Frontal cortex (tissue), 4 donors: ENCODE data around the gene ALMS1. TPM values are rescaled to one million over a fixed set of nuclear protein-coding genes. Genes with fewer than 3 reads are reported as not detected.
A peak's percentile ranks its signal among the peaks of the same experiment; 100 is the strongest.
"Not testable (repeated sequence)": the region's sequence is repeated elsewhere in the genome, so short reads cannot be mapped to it uniquely, and the experiment has no call there.

ENCODE experiments used
- DNase-seq, 2 donors: peaks; one replicate each; pipeline ENCODE4 v3.0.0; 2012; ENCODE audit warnings: low spot score in 2 of 2
- FAIRE-seq: peaks from 2 replicates; lab custom pipeline; 2012; peaks lifted over from hg19 to GRCh38; lab: Jason Lieb, UNC
- total RNA-seq: library from RNA; depleted of rRNA; stranded (reverse); fragments of >200 nt; gene quantifications from one replicate; pipeline ENCODE4 v1.2.3, GENCODE V29; 2014
- donor health status: control.
- donor health status: control.
- donor health status: control.

The ALMS1 gene, protein sequence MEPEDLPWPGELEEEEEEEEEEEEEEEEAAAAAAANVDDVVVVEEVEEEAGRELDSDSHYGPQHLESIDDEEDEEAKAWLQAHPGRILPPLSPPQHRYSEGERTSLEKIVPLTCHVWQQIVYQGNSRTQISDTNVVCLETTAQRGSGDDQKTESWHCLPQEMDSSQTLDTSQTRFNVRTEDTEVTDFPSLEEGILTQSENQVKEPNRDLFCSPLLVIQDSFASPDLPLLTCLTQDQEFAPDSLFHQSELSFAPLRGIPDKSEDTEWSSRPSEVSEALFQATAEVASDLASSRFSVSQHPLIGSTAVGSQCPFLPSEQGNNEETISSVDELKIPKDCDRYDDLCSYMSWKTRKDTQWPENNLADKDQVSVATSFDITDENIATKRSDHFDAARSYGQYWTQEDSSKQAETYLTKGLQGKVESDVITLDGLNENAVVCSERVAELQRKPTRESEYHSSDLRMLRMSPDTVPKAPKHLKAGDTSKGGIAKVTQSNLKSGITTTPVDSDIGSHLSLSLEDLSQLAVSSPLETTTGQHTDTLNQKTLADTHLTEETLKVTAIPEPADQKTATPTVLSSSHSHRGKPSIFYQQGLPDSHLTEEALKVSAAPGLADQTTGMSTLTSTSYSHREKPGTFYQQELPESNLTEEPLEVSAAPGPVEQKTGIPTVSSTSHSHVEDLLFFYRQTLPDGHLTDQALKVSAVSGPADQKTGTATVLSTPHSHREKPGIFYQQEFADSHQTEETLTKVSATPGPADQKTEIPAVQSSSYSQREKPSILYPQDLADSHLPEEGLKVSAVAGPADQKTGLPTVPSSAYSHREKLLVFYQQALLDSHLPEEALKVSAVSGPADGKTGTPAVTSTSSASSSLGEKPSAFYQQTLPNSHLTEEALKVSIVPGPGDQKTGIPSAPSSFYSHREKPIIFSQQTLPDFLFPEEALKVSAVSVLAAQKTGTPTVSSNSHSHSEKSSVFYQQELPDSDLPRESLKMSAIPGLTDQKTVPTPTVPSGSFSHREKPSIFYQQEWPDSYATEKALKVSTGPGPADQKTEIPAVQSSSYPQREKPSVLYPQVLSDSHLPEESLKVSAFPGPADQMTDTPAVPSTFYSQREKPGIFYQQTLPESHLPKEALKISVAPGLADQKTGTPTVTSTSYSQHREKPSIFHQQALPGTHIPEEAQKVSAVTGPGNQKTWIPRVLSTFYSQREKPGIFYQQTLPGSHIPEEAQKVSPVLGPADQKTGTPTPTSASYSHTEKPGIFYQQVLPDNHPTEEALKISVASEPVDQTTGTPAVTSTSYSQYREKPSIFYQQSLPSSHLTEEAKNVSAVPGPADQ (N-terminal part only)
- total RNA-seq, result 61.1 TPM

DNA sequence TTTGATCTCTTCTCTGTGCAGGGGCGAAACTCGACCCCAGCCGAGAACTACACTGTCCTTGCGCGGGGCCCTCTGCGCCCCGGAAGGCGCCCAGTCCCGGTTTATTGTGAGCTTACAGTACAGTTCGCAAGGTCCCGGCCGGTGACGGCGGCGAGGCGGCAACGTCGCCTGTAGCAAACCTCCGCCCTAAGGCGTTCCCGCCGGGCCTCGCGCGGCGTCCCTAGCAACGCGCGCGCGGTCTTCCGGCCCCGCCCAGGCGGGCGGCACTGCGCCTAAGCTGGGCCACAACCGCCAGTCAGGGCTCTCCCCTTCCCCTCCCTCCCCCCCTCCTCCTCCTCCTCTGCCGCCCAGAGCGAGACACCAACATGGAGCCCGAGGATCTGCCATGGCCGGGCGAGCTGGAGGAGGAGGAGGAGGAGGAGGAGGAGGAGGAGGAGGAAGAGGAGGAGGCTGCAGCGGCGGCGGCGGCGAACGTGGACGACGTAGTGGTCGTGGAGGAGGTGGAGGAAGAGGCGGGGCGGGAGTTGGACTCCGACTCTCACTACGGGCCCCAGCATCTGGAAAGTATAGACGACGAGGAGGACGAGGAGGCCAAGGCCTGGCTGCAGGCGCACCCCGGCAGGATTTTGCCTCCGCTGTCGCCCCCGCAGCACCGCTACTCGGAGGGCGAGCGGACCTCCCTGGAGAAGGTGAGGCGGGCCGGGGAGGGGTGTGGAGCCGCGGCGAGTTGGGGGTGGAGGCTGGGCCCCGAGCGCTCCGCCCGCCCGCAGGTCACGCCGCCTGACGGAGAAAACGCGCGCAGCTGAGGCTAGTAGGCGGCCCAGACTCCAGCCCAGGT is at the start of gene ALMS1:
Gene ALMS1 (plus strand): TSS at position 333 of the 838 bp plus-strand sequence. CDS start 33 bp downstream, at position 366.
- FAIRE-seq (no peak), DNase-seq (peak; percentile 90 to 91)

DNA sequence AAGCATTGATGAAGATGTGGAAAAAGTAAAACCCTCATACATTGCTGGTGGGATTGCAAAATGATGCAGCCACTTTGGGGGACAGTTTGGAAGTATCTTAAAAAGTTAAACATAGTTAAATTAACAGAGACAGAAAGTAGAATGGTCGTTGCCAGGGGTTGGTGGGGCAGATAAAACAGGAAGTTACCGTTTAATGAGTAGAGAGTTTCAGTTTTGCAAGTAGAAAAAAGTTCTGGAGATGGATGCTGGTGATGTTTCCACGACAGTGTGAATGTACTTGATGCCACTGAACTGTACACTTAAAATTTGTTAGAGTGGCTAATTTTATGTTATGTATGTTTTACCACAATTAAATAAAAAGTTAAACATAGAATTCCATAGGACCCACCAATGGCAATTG is 47.8 kb upstream of the ALMS1 start:
- no peak for DNase-seq
- FAIRE-seq, result no peak

DNA sequence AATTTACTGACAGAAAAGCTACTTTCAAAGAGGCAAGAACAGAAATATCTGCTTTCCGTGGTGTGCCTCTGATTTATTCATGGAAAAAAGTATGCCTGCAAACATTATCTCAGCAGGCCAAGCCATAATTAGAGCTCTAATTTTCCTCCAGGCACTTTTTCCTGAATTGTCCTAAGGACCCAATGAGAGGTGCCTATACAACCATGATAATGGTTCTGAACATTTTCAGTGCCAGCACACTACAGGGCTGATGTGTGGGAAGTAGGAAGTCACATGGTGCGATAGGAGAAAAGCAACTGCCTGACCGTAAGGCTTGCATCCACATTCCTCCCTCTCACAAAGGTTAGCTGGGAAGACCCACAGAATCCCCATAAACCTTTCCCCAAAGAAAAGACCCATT is 46.4 kb upstream of the ALMS1 start:
- FAIRE-seq (no peak), DNase-seq (no peak)

DNA sequence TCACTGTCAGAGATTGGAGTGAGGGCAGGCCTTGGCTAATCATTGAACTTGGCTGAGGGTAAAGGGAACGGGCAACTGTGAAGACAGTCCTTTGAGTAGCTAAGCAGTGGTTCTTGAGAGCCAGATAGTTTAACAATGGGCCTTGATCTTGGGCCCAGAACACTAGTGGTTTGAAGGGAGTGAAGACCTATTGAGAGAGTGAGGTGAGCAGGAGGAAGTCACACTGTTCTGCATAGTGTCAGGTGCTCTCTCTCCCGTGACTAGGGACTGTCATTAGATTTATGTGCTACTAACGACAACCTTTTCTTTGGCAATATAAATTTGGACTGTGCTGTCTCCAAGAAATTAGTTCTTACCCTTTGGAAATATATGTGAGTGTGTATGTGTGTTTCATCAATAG is 44.6 kb upstream of the ALMS1 start:
- FAIRE-seq (no peak), DNase-seq (no peak)

DNA sequence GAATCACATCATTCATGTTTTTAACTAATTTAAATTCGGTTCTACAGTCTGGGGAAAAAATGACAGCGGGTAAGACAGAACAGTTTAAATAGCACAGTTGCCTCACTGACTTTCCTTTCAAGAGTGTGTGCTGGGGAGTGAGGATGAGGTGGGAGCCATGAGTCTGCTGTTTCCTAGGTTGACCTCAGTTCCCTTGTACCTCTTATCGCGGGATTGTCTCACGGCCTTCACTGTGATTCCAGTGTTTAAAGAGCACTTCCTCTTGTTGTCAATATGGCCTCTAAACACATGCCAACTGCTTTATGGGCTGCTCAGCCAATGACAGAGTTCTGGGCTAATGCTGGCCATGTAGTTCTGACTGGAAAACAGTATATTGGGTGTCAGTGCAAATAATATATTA is 41.6 kb upstream of the ALMS1 start:
- DNase-seq, result no peak
- no peak for FAIRE-seq

DNA sequence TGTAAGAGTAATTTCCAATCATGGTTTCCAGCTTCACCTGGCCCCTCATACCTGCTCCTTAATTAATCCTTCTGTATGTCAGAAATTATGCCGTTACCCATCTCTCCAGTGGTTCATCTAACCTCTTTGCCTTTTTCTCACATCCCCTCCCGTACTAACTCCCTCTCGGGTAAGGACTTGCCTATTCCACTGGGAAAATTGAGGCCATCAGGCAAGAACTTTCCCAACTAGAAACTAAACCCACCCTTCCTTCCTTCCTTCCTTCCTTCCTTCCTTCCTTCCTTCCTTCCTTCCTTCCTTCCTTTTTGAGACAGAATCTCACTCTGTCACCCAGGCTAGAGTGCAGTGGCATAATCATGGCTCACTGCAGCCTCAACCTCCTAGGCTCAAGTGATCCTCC is 40.9 kb upstream of the ALMS1 start:
- DNase-seq, FAIRE-seq: not testable (repeated sequence)

DNA sequence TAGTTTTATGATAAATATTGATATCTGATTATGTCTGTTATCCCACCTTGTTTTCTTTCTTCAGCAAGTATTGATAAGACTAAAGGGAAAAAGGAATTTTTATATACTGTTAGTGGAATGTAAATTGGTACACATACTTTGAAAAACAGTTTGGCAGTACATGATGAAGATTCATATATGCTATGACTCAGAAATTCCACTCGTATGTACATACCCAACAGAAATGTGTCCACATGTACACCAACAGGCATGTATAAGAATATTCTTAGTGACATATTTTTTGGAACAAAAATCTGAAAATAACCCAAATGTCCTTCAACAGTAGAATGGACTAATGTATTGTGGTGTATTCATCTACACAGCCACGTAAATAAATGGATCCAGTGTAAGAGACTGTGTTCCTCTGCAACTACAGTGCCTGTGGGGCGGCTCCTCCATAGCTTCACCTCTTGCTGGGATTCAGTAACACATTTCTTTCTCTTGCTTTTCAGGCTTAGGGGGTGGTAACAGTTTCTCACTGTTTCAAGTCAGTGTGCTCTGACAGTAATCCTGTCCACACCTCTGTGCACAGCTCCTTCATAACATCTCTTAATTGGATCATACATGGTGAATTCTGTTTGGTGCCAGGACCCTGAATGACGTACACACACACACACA is 35.5 kb upstream of the ALMS1 start:
- no peak for DNase-seq
- FAIRE-seq, result no peak

DNA sequence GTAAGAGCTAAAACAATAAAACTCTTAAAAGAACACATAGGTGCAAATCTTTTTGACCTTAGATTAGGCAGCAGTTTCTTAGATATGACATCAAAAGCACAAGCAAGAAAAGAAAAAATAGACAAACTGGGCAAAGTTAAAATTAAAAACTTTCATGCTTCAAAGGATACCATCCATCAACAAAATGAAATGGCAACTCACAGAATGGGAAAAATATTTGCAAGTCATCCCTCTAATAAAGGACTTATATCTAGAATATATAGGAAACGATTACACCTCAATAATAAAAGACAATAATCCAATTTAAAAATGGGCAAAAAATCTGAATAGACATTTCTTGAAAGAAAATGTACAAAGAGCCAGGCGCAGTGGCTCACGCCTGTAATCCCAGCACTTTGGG is 29.5 kb upstream of the ALMS1 start:
- FAIRE-seq (no peak), DNase-seq (no peak)

DNA sequence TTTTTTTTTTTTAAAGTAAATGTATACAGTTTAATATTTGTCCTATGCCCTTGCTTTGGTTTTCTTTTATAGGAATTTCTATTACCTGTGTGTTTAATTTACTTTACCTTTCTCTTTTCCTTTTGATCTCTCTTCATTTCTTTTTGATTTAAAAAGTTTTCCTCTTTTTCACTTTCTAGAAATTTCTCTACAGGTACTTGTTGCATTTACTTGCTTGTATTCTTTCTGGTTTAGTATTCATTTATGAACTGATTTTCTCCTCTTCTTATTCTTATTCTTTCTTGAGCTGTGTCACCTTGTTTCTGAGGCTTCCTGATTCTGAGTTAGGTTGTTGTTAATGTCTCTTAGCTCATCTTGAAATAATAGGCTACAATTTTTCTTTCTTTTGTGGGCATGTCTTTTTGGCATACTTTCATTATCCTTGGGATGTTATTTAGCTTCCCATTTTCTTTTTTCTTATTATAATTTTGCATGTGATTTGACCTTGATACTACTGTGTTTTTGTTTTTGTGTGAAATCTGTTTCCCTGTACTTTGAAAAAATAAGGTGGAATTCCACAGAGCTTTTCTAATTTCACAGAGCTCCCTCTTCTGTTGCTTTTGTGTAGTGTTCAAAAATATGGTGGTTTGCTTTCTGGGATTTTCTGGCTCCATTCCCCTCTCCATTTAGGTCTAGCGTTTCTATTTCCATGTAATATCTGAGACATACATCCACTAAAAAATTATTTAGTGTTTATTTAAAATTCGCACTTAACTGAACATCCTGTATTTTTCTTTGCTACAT is 25.5 kb upstream of the ALMS1 start:
- DNase-seq (peak in 1 of 2 donors; percentile 25), FAIRE-seq (no peak)

DNA sequence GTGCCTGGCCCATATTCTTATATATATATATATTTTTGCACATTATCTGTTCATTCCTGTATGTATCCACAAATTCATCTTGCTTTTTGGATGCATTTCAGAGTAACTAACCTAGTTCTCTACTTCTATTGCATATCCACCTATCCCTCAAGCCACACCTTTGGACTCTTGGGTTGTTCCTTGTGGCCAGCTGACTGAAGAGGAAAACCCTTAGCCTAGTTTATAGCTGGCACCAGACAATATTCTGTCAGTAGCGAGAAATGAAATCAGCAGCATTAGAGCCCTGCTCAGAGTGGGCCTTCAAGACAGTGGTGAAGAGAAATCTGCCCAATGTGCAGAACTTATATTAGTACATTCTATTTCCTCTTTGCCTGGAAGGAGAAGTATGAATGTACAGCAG is 19.6 kb upstream of the ALMS1 start:
- FAIRE-seq, result no peak

DNA sequence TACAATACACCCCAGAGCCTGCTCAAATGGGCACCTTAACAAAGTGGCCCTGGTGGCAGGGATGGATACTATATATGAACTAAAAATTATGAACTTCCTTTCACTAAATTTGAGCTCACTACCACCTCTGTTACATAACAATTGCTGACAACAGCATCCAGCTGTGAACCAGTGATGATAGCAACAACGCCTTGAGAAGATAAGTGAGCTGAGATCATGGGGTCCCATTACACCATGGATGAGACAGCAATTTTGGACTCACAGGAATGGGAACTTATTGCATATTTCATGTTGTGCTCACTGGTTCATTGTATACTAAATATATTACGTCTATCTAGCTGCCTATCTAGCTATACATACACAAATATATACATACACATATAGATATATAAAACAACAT is 16.9 kb upstream of the ALMS1 start:
- FAIRE-seq (no peak), DNase-seq (no peak)

More for the DNA sequence above, 19.6 kb upstream of the ALMS1 start:
- no peak for DNase-seq

DNA sequence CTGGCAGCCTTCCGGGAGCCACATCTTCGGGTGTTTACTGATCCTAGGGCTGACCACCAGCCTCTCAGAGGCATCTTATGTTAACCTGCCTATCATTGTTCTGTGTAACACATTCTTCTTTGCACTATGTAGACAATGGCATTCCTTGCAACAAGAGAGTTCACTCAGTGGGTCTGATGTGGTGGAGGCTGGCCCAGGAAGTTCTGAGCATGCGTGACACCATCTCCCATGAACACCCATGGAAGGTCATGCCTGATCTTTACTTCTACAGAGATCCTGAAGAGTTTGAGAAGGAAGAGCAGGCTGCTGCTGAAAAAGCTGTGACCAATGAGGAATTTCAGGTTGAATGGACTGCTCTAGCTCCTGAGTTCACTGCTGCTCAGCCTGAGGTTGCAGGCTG is 15.3 kb upstream of the ALMS1 start:
- FAIRE-seq, result no peak
- no peak for DNase-seq

DNA sequence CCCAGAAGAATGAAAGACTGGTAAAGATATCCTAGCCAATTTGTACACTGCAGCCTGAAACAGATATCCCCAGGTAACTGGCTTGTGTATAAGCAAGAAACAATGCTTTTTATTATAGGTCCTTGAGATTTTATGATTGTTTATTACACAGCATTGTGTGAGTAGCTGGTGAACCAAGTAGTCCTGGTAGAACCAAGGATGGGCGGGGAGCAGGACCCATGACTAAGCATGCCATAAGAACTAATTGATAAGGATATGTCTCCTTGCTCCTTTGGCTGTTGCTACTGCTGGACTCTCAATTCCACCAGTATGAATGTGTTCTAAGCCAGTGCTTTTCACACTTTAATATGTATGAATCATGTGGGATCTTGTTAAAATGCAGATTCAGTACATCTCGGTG is 12.3 kb upstream of the ALMS1 start:
- no peak for FAIRE-seq
- DNase-seq, result no peak

DNA sequence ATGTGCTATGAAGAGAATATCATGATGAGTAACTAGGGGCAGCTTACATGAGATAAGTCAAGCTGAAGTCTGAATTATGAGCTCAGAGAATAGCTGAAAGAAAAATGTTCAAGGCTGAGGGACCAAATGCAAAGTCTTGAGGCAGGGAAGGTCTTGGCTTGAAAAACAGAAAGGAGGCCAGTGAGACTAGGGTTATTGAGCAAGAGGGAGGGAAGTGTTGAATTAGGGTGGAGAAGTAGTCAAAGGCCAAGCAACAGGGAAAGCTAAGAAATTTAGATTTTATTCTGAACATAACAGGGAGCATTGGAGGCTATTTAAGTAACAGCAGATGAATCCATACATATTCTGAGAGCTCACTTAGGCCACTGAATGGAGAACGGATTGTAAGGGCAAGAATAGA is 11.4 kb upstream of the ALMS1 start:
- FAIRE-seq, result no peak

DNA sequence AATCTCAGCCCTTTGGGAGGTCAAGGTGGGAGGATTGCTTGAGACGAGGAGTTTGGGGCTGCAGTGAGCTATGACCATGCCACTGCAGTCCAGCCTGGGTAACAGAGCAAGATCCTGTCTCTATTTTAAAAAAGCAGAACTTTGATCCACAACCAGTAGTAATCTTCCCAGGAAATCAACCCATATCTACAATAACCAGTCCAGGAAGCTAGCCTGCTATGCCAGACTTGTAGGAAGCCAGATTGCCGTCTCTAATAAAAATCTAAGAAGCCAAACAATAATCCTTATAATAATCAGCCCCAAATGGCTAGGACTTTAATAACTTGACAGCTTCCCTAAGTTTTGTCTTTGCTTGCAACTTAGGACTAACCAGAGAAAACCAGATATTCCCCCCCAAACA is 9.0 kb upstream of the ALMS1 start:
- FAIRE-seq (no peak), DNase-seq (no peak)

More for the DNA sequence above, 11.4 kb upstream of the ALMS1 start:
- no peak for DNase-seq

DNA sequence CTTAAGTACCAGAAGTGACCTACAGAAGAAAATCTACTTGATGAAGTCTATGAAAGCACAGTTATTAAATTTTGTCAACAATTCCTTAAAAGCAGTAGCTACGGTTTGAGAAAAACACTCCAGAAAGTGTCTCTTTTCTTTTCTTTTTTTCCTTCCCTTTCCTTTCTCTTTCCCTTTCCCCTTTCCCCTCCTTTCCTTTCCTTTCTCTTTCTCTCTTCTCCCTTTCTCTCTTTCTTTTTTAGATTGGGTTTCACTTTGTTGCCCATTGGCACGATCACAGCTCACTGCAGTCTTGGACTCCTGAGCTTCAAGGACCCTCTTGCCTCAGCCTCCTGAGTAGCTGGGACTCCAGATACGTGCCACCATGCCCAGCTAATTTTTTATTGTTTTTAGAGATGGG is 2.6 kb upstream of the ALMS1 start:
- DNase-seq (no peak), FAIRE-seq (no peak)

DNA sequence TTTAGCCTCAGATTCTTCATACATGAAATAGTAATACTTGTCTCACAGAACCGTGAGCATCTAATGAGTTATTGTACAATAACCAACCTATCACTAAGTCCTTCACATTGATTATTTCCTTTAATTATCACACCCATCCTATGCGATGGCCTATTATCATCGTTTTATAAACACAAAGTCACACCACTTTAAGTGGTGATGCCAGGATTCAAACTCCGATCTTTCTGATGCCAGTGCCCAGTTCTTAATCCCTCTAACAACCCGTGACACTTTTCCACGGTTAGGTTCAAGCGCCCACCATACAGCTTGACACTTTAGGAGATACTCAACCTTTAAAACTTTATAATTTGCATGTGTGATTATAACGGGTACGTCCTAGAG is 523 bp upstream of the ALMS1 start:
- no peak for DNase-seq
- FAIRE-seq, result no peak

DNA sequence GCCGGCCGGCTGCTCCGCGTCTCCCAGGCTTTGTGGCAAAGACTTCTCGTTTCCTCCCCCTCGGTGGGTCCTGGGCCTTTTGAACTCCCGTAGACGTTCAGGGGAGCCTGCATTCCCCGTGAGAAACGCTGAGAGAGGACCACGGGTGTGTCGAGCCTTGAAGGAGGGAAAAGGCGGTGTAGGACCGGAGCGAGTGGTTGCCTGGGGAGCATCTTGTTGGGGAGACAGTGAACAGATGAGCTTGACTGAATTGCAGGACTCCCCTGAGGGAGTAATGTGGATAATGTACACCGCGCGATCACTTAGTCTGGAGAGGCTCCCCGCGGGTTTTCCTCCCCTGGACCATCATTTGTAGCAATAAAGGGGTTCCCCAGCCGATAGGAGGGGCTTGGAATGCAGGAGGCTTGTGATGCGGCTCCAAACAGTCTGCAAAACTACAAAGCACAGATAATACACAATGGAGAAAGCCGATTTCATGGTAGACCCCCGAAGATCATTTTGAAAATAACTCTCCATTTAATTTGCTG is 769 bp downstream of the ALMS1 start:
- DNase-seq, result no peak
- no peak for FAIRE-seq
